Stimulated activated naive CD8-positive, alpha-beta T cell treated with anti-CD3 and anti-CD28 coated beads, Interleukin-15, Interleukin-2, amounts not matched to agents 100 ng/mL and 50 ng/mL, for 24 hours (primary cell): ENCODE data around the gene THEM4.
A peak's percentile ranks its signal among the peaks of the same experiment; 100 is the strongest.

Experiments used
- H3K27ac Mint-ChIP-seq: one replicate; pipeline ENCODE4 v1.8.0; 2021; ENCODE audit warnings: mild to moderate bottlenecking, mixed read lengths
- H3K27me3 Mint-ChIP-seq: one replicate; pipeline ENCODE4 v1.8.0; 2021; ENCODE audit warnings: mixed read lengths
- H3K36me3 Mint-ChIP-seq: one replicate; pipeline ENCODE4 v1.8.0; 2021; ENCODE audit warnings: low read depth, mixed read lengths
- H3K4me1 Mint-ChIP-seq: one replicate; pipeline ENCODE4 v1.8.0; 2021; ENCODE audit warnings: low read depth, mixed read lengths
- H3K4me3 Mint-ChIP-seq: one replicate; pipeline ENCODE4 v1.8.0; 2021; ENCODE audit warnings: mild to moderate bottlenecking, mixed read lengths
- H3K9me3 Mint-ChIP-seq: one replicate; pipeline ENCODE4 v1.8.0; 2021; ENCODE audit warnings: mixed read lengths

Gene THEM4

GRCh38 chr1:151940541-151940940 is 31.2 kb upstream of the THEM4 start:
- Mint-ChIP-seq H3K9me3 (no peaks in the 10 kb centered on the region), H3K27me3 (peaks cover 4% of the 10 kb centered on the region), H3K36me3 (no peaks in the 10 kb centered on the region), H3K4me1 (peaks cover 51% of the 10 kb centered on the region), H3K4me3 (no peak overlapping the region), H3K27ac (peak overlapping the region; percentile 94)

- Mint-ChIP-seq H3K4me1 (peaks cover 44% of the 10 kb centered on the region), H3K9me3 (no peaks in the 10 kb centered on the region), H3K27me3 (peaks cover 9% of the 10 kb centered on the region)
Observed at GRCh38 chr1:151939779-151940178, 30.5 kb upstream of the THEM4 start.

GRCh38 chr1:151939141-151939540 is 29.8 kb upstream of the THEM4 start:
- Mint-ChIP-seq H3K9me3 (no peaks in the 10 kb centered on the region), H3K27ac (no peak overlapping the region), H3K27me3 (peaks cover 10% of the 10 kb centered on the region), H3K4me1 (peaks cover 37% of the 10 kb centered on the region), H3K4me3 (no peak overlapping the region), H3K36me3 (no peaks in the 10 kb centered on the region)

More at GRCh38 chr1:151939779-151940178, 30.5 kb upstream of the THEM4 start:
- no peaks in the 10 kb centered on the region for H3K36me3 Mint-ChIP-seq
- no peak overlapping the region for H3K4me3 Mint-ChIP-seq
- no peak overlapping the region for H3K27ac Mint-ChIP-seq

- H3K27ac Mint-ChIP-seq, result no peak overlapping the region
- no peaks in the 10 kb centered on the region for H3K36me3 Mint-ChIP-seq
- no peaks in the 10 kb centered on the region for H3K9me3 Mint-ChIP-seq
- H3K27me3 Mint-ChIP-seq, result peaks cover 10% of the 10 kb centered on the region
- H3K4me3 Mint-ChIP-seq, result no peak overlapping the region
- peaks cover 17% of the 10 kb centered on the region for H3K4me1 Mint-ChIP-seq
Observed at GRCh38 chr1:151936653-151937052, 27.3 kb upstream of the THEM4 start.

- H3K27ac Mint-ChIP-seq, result no peak overlapping the region
- no peaks in the 10 kb centered on the region for H3K36me3 Mint-ChIP-seq
- no peak overlapping the region for H3K4me3 Mint-ChIP-seq
- peaks cover 11% of the 10 kb centered on the region for H3K4me1 Mint-ChIP-seq
- peaks cover 10% of the 10 kb centered on the region for H3K27me3 Mint-ChIP-seq
- H3K9me3 Mint-ChIP-seq, result no peaks in the 10 kb centered on the region
Observed at GRCh38 chr1:151935894-151936602, 26.7 kb upstream of the THEM4 start.

- Mint-ChIP-seq H3K4me1 (peaks cover 2% of the 10 kb centered on the region), H3K27ac (no peak overlapping the region), H3K36me3 (no peaks in the 10 kb centered on the region), H3K4me3 (no peak overlapping the region), H3K27me3 (peaks cover 10% of the 10 kb centered on the region), H3K9me3 (no peaks in the 10 kb centered on the region)
Observed at GRCh38 chr1:151935154-151935553, 25.8 kb upstream of the THEM4 start.

- Mint-ChIP-seq H3K27me3 (peaks cover 10% of the 10 kb centered on the region), H3K36me3 (no peaks in the 10 kb centered on the region), H3K9me3 (no peaks in the 10 kb centered on the region), H3K4me3 (no peak overlapping the region), H3K27ac (no peak overlapping the region), H3K4me1 (no peaks in the 10 kb centered on the region)
Observed at GRCh38 chr1:151934048-151934493, 24.8 kb upstream of the THEM4 start.

- Mint-ChIP-seq H3K9me3 (no peaks in the 10 kb centered on the region), H3K4me3 (no peak overlapping the region), H3K27me3 (no peaks in the 10 kb centered on the region), H3K36me3 (no peaks in the 10 kb centered on the region), H3K4me1 (peaks cover 19% of the 10 kb centered on the region), H3K27ac (peak overlapping the region; percentile 12)
Observed at GRCh38 chr1:151924691-151925587, 15.6 kb upstream of the THEM4 start.

GRCh38 chr1:151923422-151923821 is 14.1 kb upstream of the THEM4 start:
- no peak overlapping the region for H3K27ac Mint-ChIP-seq
- no peaks in the 10 kb centered on the region for H3K36me3 Mint-ChIP-seq

GRCh38 chr1:151920149-151920548 is 10.8 kb upstream of the THEM4 start:
- H3K36me3 Mint-ChIP-seq, result no peaks in the 10 kb centered on the region
- H3K9me3 Mint-ChIP-seq, result no peaks in the 10 kb centered on the region
- H3K27me3 Mint-ChIP-seq, result no peaks in the 10 kb centered on the region
- peaks cover 16% of the 10 kb centered on the region for H3K4me1 Mint-ChIP-seq
- no peak overlapping the region for H3K4me3 Mint-ChIP-seq
- H3K27ac Mint-ChIP-seq, result peak overlapping the region; percentile 56

More at GRCh38 chr1:151923422-151923821, 14.1 kb upstream of the THEM4 start:
- no peaks in the 10 kb centered on the region for H3K27me3 Mint-ChIP-seq
- H3K9me3 Mint-ChIP-seq, result no peaks in the 10 kb centered on the region
- peaks cover 22% of the 10 kb centered on the region for H3K4me1 Mint-ChIP-seq
- H3K4me3 Mint-ChIP-seq, result no peak overlapping the region

GRCh38 chr1:151918819-151919610 is 9.7 kb upstream of the THEM4 start:
- Mint-ChIP-seq H3K36me3 (no peaks in the 10 kb centered on the region), H3K27ac (no peak overlapping the region), H3K9me3 (no peaks in the 10 kb centered on the region), H3K4me1 (peaks cover 13% of the 10 kb centered on the region), H3K4me3 (no peak overlapping the region), H3K27me3 (no peaks in the 10 kb centered on the region)

GRCh38 chr1:151918156-151918555 is 8.8 kb upstream of the THEM4 start:
- H3K27me3 Mint-ChIP-seq, result no peaks in the 10 kb centered on the region
- H3K36me3 Mint-ChIP-seq, result no peaks in the 10 kb centered on the region
- H3K4me1 Mint-ChIP-seq, result peaks cover 13% of the 10 kb centered on the region
- no peaks in the 10 kb centered on the region for H3K9me3 Mint-ChIP-seq
- no peak overlapping the region for H3K4me3 Mint-ChIP-seq
- H3K27ac Mint-ChIP-seq, result no peak overlapping the region

GRCh38 chr1:151916726-151917370 is 7.5 kb upstream of the THEM4 start:
- Mint-ChIP-seq H3K27me3 (no peaks in the 10 kb centered on the region), H3K4me1 (peaks cover 13% of the 10 kb centered on the region), H3K9me3 (no peaks in the 10 kb centered on the region), H3K36me3 (no peaks in the 10 kb centered on the region), H3K4me3 (no peak overlapping the region), H3K27ac (no peak overlapping the region)

- Mint-ChIP-seq H3K36me3 (no peaks in the 10 kb centered on the region), H3K4me1 (peaks cover 5% of the 10 kb centered on the region), H3K4me3 (no peak overlapping the region), H3K9me3 (no peaks in the 10 kb centered on the region), H3K27me3 (no peaks in the 10 kb centered on the region), H3K27ac (no peak overlapping the region)
Observed at GRCh38 chr1:151915061-151915686, 5.9 kb upstream of the THEM4 start.
